ENCODE measurements around the gene YWHAQ. TPM values are rescaled to one million over a fixed set of nuclear protein-coding genes. Genes with fewer than 3 reads are reported as not detected.
"Not testable (repeated sequence)": the region's sequence is repeated elsewhere in the genome, so short reads cannot be mapped to it uniquely, and the experiment has no call there.

Gene YWHAQ
- total RNA-seq, 1 donor from 2014 or later = 172 TPM

DNA sequence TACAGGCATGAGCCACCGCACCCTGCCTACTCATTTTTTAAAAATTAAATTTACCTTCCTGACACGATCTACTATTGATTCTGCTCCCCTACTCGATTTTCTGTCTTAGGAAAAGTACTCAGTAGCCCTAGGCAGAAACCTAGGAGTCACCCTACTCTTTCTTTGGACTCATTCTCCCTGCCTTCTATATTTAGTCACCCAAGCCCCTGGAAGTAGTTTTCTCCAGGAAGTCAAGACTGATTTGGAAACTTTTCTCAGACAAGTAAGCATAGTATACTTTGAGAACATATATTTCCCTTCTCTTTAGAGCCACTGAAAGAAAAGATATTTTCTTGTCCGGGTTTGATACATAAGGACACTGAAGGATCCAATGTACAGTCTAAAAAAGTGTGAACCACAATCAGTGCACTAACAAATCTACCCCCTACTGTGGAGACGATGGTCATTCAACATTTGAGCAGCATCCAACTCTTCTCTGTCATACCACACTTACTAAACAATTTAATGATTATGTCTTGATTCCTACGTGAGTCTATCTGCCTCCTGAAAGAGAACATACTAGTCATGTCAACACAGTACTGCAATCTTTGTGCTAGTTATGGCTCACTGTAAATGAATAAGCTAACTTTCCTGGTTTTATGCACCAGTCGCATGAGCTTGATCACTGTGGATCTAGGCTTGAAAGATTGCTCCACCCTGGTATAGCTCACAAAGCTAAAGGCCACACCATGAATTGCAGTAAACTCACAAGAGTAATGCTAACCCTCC lies 19.8 kb downstream of the YWHAQ start:
- TF ChIP-seq, protein P1, sequence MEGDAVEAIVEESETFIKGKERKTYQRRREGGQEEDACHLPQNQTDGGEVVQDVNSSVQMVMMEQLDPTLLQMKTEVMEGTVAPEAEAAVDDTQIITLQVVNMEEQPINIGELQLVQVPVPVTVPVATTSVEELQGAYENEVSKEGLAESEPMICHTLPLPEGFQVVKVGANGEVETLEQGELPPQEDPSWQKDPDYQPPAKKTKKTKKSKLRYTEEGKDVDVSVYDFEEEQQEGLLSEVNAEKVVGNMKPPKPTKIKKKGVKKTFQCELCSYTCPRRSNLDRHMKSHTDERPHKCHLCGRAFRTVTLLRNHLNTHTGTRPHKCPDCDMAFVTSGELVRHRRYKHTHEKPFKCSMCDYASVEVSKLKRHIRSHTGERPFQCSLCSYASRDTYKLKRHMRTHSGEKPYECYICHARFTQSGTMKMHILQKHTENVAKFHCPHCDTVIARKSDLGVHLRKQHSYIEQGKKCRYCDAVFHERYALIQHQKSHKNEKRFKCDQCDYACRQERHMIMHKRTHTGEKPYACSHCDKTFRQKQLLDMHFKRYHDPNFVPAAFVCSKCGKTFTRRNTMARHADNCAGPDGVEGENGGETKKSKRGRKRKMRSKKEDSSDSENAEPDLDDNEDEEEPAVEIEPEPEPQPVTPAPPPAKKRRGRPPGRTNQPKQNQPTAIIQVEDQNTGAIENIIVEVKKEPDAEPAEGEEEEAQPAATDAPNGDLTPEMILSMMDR (IDR thresholded peaks at IDR 0.05) = no peak
- intact Hi-C loops (cut with DNase I) = no loop called here
- Histone ChIP-seq H3K27me3 (no peaks in the 10 kb centered on the region), H3K9me3 (no peaks in the 10 kb centered on the region), H3K4me1 (peaks cover 0 to 34% of the 10 kb centered on the region in 2 donors), H3K27ac (peak overlapping the region; percentile 10 to 92), H3K4me3 (no peak overlapping the region), H3K36me3 (no peaks in the 10 kb centered on the region)
- DNase-seq (ENCODE audit: low spot score in 2 of 2) = no peak

DNA sequence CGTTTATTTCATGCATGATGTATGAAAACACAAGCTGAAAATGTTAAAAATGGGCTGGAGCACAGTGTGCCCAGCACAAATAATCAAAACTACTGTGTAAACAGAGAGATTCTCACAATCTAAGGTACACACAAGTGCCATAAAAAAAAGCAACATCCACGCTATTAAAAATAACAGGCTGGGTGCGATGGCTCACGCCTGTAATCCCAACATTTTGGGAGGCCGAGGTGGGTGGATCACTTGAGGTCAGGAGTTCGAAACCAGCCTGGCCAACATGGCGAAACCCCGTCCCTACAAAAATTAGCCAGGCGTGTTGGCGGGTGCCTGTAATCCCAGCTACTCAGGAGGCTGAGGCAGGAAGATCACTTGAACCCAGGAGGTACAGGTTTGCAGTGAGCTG lies 22.3 kb downstream of the YWHAQ start:
- intact Hi-C loops (cut with DNase I) = loop anchor here (1.0 to 5.0 kb wide), 2 partner anchors 23 to 51 kb away; partner anchors contain the start of gene ADAM17
- not testable (repeated sequence) for H3K27me3 ChIP-seq; H3K9me3 ChIP-seq; DNase-seq (ENCODE audit: low spot score in 2 of 2); H3K36me3 ChIP-seq
- Histone ChIP-seq H3K4me3 (peak overlapping the region; percentile 28 to 48), H3K4me1 (peaks cover 0 to 25% of the 10 kb centered on the region in 2 donors), H3K27ac (peak overlapping the region; percentile 79 to 92)

DNA sequence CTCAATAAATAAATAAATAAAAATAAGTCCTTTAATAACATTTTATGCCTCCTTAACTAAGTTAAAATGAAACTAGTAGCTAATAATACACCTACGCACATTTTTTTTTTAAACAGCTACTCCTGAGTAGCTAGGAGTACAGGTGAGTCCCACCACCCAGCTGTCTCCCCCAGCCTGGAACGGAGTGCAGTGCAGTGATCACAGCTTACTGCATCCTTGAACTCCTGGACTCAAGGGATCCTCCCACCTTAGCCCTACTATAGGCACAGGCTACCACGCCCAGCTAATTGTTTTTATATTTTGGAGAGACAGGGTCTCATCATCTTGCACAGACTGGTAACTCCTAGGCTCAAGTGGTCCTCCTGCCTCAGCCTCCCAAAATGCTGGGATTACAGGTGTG lies 28.4 kb downstream of the YWHAQ start:
- intact Hi-C loops (cut with DNase I) = no loop called here

DNA sequence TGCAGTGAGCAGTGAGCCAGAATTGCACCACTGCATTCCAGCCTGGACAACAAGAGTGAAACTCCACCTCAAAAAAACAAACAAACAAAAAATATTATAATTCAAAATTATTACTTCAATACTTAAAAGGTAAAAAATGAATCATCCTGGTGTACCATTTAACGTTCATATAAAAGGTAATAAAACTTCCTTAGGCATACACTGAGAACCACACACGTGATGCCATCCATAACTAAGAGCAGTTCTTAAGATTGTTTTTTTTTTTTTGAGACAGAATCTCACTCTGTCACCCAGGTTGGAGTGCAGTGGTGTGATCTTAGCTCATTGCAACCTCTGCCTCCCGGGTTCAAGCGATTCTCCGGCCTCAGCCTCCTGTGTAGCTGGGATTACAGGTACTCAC lies 29.4 kb downstream of the YWHAQ start:
- H3K27ac ChIP-seq = no peak overlapping the region
- no peaks in the 10 kb centered on the region for H3K27me3 ChIP-seq
- no peak for DNase-seq (ENCODE audit: low spot score in 2 of 2)
- intact Hi-C loops (cut with DNase I) = no loop called here
- H3K9me3 ChIP-seq = peaks cover 14 to 20% of the 10 kb centered on the region in 2 donors
- peaks cover 0 to under 1% of the 10 kb centered on the region in 2 donors for H3K4me1 ChIP-seq
- peaks cover 4 to 29% of the 10 kb centered on the region in 2 donors for H3K36me3 ChIP-seq
- TF ChIP-seq, protein P1 (IDR thresholded peaks at IDR 0.05) = no peak
- H3K4me3 ChIP-seq = no peak overlapping the region

More for the DNA sequence above, 28.4 kb downstream of the YWHAQ start:
- Histone ChIP-seq H3K9me3 (peaks cover 14 to 20% of the 10 kb centered on the region in 2 donors), H3K27me3 (no peaks in the 10 kb centered on the region), H3K36me3 (peaks cover 4 to 29% of the 10 kb centered on the region in 2 donors), H3K27ac (no peak overlapping the region), H3K4me3 (no peak overlapping the region), H3K4me1 (no peaks in the 10 kb centered on the region)
- TF ChIP-seq, protein P1 (IDR thresholded peaks at IDR 0.05) = no peak
- DNase-seq (ENCODE audit: low spot score in 2 of 2) = no peak

DNA sequence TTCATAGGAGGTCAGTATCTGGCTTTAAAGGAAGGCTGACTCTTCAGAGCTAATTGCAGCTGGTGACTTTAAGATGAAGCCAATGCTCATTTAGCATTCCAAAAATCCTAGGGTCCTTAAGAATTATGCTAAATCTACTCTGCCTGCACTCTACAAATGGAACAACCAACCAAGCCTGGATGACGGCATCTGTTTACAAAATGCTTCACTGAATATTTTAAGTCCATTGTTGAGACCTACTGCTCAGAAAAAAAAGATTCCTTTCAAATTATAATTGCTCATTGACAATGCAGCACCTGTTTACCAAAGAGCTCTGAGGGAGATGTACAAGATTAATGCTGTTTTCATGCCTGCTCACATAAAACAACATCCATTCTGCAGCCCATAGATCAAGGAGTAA lies 31.4 kb downstream of the YWHAQ start:
- Histone ChIP-seq H3K36me3 (peaks cover 4 to 29% of the 10 kb centered on the region in 2 donors), H3K4me1 (peaks cover 0 to 16% of the 10 kb centered on the region in 2 donors), H3K9me3 (peaks cover 14 to 20% of the 10 kb centered on the region in 2 donors), H3K27ac (no peak overlapping the region), H3K4me3 (no peak overlapping the region), H3K27me3 (no peaks in the 10 kb centered on the region)
- no peak for DNase-seq (ENCODE audit: low spot score in 2 of 2)
- TF ChIP-seq, protein P1 (IDR thresholded peaks at IDR 0.05) = no peak
- intact Hi-C loops (cut with DNase I) = no loop called here

DNA sequence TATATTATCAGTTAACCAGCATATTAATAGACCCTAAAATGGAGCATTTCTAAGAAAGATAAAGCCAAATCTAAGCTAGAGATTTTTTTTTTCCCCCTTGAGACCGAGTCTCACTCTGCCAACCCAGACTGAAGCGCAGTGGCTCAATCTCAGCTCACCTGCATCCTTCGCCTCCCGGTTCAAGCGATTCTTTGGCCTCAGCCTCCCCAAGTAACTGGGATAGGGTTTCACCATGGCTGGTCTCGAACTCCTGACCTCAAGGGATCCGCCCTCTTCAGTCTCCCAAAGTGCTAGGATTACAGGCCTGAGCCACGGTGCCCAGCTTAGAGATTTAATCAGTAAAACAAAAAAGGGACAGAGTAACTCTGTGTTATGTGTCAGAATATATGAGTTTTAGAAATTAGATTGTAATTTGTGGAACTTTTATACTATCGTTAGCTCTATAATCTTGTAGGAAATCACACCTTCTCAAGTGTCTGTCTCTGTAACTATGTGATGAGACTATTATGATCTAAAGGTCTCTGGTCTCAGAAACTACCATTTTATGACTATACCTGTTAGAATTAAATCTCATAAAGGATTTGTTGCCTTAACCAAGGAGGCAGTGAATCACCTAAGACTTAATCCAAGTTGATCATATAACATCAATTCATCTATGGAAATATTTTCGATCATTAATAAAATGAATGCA lies 34.0 kb downstream of the YWHAQ start:
- peaks cover 14 to 20% of the 10 kb centered on the region in 2 donors for H3K9me3 ChIP-seq
- TF ChIP-seq, protein P1 (IDR thresholded peaks at IDR 0.05) = no peak
- H3K36me3 ChIP-seq = peaks cover 4 to 29% of the 10 kb centered on the region in 2 donors
- no peaks in the 10 kb centered on the region for H3K27me3 ChIP-seq
- intact Hi-C loops (cut with DNase I) = no loop called here
- peak overlapping the region; percentile 2 to 34 for H3K27ac ChIP-seq
- DNase-seq (ENCODE audit: low spot score in 2 of 2) = no peak
- H3K4me1 ChIP-seq = peaks cover 0 to 33% of the 10 kb centered on the region in 2 donors
- no peak overlapping the region for H3K4me3 ChIP-seq

Measured in ascending aorta (tissue), 2 donors.